K562 (cell line): Measurements from ENCODE around the gene WDR62.

Experiments
- CEBPB ChIP-seq: fragments of 450-650 bp; IDR thresholded peaks from 2 replicates; pipeline ENCODE4 v1.6.1; 2016; ENCODE audit warnings: missing genetic modification characterization, missing compliant biosample characterization
- EHMT2 ChIP-seq: fragments of 450-650 bp; IDR thresholded peaks from 2 replicates; pipeline ENCODE4 v1.6.1; 2018; ENCODE audit warnings: antibody characterized with exemption
- HDAC2 ChIP-seq: fragments of 450-650 bp; IDR thresholded peaks from 2 replicates; pipeline ENCODE4 v1.6.1; 2016; ENCODE audit warnings: mild to moderate bottlenecking
- HNRNPK ChIP-seq: fragments of 200-400 bp; formaldehyde crosslinking; IDR thresholded peaks from one replicate; pipeline ENCODE4 v1.6.1; 2018; ENCODE audit warnings: mild to moderate bottlenecking, low read depth, low read length; ENCODE audit not compliant: poor library complexity, severe bottlenecking
- NRF1 ChIP-seq, 2 experiments: fragments of 450-650 bp; IDR thresholded peaks in 1 of 2; conservative IDR thresholded peaks in 1 of 2; 2 replicates each; pipeline ENCODE4 v1.6.1; 2014; ENCODE audit warnings: mild to moderate bottlenecking in 2 of 2
- POLR2AphosphoS5 ChIP-seq: IDR thresholded peaks from 2 replicates; pipeline ENCODE4 v1.6.1; 2011; ENCODE audit warnings: mild to moderate bottlenecking, low read depth, low read length, moderate library complexity; ENCODE audit not compliant: control insufficient read depth, insufficient read depth
- RBM39 ChIP-seq: fragments of 200-400 bp; formaldehyde crosslinking; optimal IDR thresholded peaks from 2 replicates; pipeline ENCODE3; 2018; ENCODE audit warnings: low read depth, low read length
- ZFX ChIP-seq: sonication (generic); formaldehyde crosslinking; IDR thresholded peaks from 2 replicates; pipeline ENCODE4 v1.8.0; 2022; ENCODE audit warnings: mild to moderate bottlenecking, missing genetic modification reagents, moderate library complexity
- TF ChIP-seq, protein P1 (sequence below), 3 experiments: IDR thresholded peaks in 2 of 3; conservative IDR thresholded peaks in 1 of 3; 2 replicates each; pipeline ENCODE4 v1.5.1; 2011 to 2012; ENCODE audit warnings: low read length in 3 of 3, mild to moderate bottlenecking in 3 of 3, control low read depth in 2 of 3, improper control_type of control experiment in 1 of 3, inconsistent platforms in 1 of 3, low read depth in 1 of 3, mixed read lengths in 1 of 3, moderate library complexity in 1 of 3; ENCODE audit not compliant: insufficient read depth in 2 of 3

GRCh38 chr19:36047835-36048234 lies 6.9 kb upstream of the WDR62 start:
- TF ChIP-seq NRF1 (conservative IDR thresholded peaks at IDR 0.05 in 1 of 2, IDR thresholded peaks at IDR 0.05 in 1 of 2): no peak
- TF ChIP-seq EHMT2: no peak
- no peak for TF ChIP-seq ZFX (CRISPR knock-in tag)
- TF ChIP-seq HNRNPK: no peak
- TF ChIP-seq POLR2AphosphoS5: no peak
- no peak for TF ChIP-seq RBM39
- TF ChIP-seq, protein P1, sequence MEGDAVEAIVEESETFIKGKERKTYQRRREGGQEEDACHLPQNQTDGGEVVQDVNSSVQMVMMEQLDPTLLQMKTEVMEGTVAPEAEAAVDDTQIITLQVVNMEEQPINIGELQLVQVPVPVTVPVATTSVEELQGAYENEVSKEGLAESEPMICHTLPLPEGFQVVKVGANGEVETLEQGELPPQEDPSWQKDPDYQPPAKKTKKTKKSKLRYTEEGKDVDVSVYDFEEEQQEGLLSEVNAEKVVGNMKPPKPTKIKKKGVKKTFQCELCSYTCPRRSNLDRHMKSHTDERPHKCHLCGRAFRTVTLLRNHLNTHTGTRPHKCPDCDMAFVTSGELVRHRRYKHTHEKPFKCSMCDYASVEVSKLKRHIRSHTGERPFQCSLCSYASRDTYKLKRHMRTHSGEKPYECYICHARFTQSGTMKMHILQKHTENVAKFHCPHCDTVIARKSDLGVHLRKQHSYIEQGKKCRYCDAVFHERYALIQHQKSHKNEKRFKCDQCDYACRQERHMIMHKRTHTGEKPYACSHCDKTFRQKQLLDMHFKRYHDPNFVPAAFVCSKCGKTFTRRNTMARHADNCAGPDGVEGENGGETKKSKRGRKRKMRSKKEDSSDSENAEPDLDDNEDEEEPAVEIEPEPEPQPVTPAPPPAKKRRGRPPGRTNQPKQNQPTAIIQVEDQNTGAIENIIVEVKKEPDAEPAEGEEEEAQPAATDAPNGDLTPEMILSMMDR (IDR thresholded peaks at IDR 0.05 in 2 of 3, conservative IDR thresholded peaks at IDR 0.05 in 1 of 3; ENCODE audit: insufficient read depth in 2 of 3, low read depth in 1 of 3, low read length in 3 of 3): no peak
- TF ChIP-seq CEBPB (tag): no peak
- no peak for TF ChIP-seq HDAC2
